Neural cell (in vitro differentiated cells): ENCODE data around the gene MAGI2. TPM values are rescaled to one million over a fixed set of nuclear protein-coding genes. Genes with fewer than 3 reads are reported as not detected.

Source experiments
- H2AFZ ChIP-seq: fragments of 200-600, 300-800 bp; sonication (generic), shearing (Covaris generic); 2 replicates; pipeline ENCODE4 v1.6.0; 2014; ENCODE audit warnings: low read depth, mild to moderate bottlenecking, antibody characterized with exemption, low read length, moderate library complexity
- H3F3A ChIP-seq: fragments of 200-600 bp; shearing (Covaris generic); 2 replicates; pipeline ENCODE4 v1.6.1; 2016; ENCODE audit warnings: mild to moderate bottlenecking, moderate library complexity, mixed read lengths, antibody characterized with exemption, low read length; ENCODE audit not compliant: insufficient read depth, poor library complexity, severe bottlenecking
- H3K27ac ChIP-seq: fragments of 200-600, 300-800 bp; sonication (generic), shearing (Covaris generic); 2 replicates; pipeline ENCODE4 v1.5.1; 2014; ENCODE audit warnings: mild to moderate bottlenecking, low read length, moderate library complexity
- H3K27me3 ChIP-seq: fragments of 300-800, 200-600 bp; sonication (generic), shearing (Covaris generic); 2 replicates; pipeline ENCODE4 v1.6.0; 2014; ENCODE audit warnings: mild to moderate bottlenecking, low read depth, low read length, moderate library complexity; ENCODE audit not compliant: insufficient read depth
- H3K36me3 ChIP-seq: fragments of 300-800, 200-600 bp; sonication (generic), shearing (Covaris generic); 2 replicates; pipeline ENCODE4 v1.5.1; 2014; ENCODE audit warnings: mild to moderate bottlenecking, antibody characterized with exemption, low read length, moderate library complexity; ENCODE audit not compliant: insufficient read depth
- H3K4me2 ChIP-seq: fragments of 300-800, 200-600 bp; sonication (generic), shearing (Covaris generic); 2 replicates; pipeline ENCODE4 v1.6.0; 2014; ENCODE audit warnings: mild to moderate bottlenecking, low read length
- H3K4me3 ChIP-seq: fragments of 300-800, 200-600 bp; sonication (generic), shearing (Covaris generic); 2 replicates; pipeline ENCODE4 v1.5.1; 2014; ENCODE audit warnings: mild to moderate bottlenecking, low read length, moderate library complexity
- H3K79me2 ChIP-seq: fragments of 200-600 bp; shearing (Covaris generic); replicated peaks from 2 replicates; pipeline ENCODE4 v1.6.0; 2014; ENCODE audit warnings: mild to moderate bottlenecking, low read length, moderate library complexity; ENCODE audit not compliant: insufficient read depth
- H3K9ac ChIP-seq: fragments of 300-800, 200-600 bp; sonication (generic), shearing (Covaris generic); 2 replicates; pipeline ENCODE4 v1.6.1; 2016; ENCODE audit warnings: mild to moderate bottlenecking, low read length, mixed read lengths
- H3K9me2 ChIP-seq: fragments of 200-600 bp; shearing (Covaris generic); 2 replicates; pipeline ENCODE4 v1.6.1; 2016; ENCODE audit warnings: mild to moderate bottlenecking, low read length, mixed read lengths; ENCODE audit not compliant: insufficient read depth
- H3K9me3 ChIP-seq: fragments of 200-600, 300-800 bp; sonication (generic), shearing (Covaris generic); 2 replicates; pipeline ENCODE4 v1.6.1; 2016; ENCODE audit warnings: mild to moderate bottlenecking, mixed run types, low read length, moderate library complexity, mixed read lengths
- H4K20me1 ChIP-seq: fragments of 200-600 bp; shearing (Covaris generic); 2 replicates; pipeline ENCODE4 v1.6.1; 2016; ENCODE audit warnings: mild to moderate bottlenecking, mixed run types; ENCODE audit not compliant: insufficient read depth
- EP300 ChIP-seq: fragments of 450-650 bp; conservative IDR thresholded peaks from 2 replicates; pipeline ENCODE4 v1.6.1; 2014; ENCODE audit warnings: antibody characterized with exemption, mild to moderate bottlenecking, moderate library complexity; ENCODE audit not compliant: poor library complexity, severe bottlenecking
- EZH2 ChIP-seq: fragments of 200-600, 300-800 bp; shearing (Covaris generic), sonication (generic); IDR thresholded peaks from 2 replicates; pipeline ENCODE4 v1.6.1; 2014; ENCODE audit warnings: antibody characterized with exemption, low read length, borderline replicate concordance, mild to moderate bottlenecking; ENCODE audit not compliant: insufficient read depth, poor library complexity, severe bottlenecking
- MXI1 ChIP-seq: fragments of 450-650 bp; conservative IDR thresholded peaks from 2 replicates; pipeline ENCODE4 v1.6.1; 2014; ENCODE audit warnings: antibody characterized with exemption, mild to moderate bottlenecking; ENCODE audit not compliant: poor library complexity, severe bottlenecking
- POLR2AphosphoS5 ChIP-seq: IDR thresholded peaks from 2 replicates; pipeline ENCODE4 v1.6.1; 2012
- RAD21 ChIP-seq: fragments of 450-650 bp; conservative IDR thresholded peaks from 2 replicates; pipeline ENCODE4 v1.6.1; 2014; ENCODE audit warnings: antibody characterized with exemption, mild to moderate bottlenecking, moderate library complexity
- SMC3 ChIP-seq: fragments of 450-650 bp; conservative IDR thresholded peaks from 2 replicates; pipeline ENCODE4 v1.6.1; 2014; ENCODE audit warnings: antibody characterized with exemption, mild to moderate bottlenecking, moderate library complexity; ENCODE audit not compliant: poor library complexity
- TAF1 ChIP-seq: IDR thresholded peaks from 2 replicates; pipeline ENCODE4 v1.6.1; 2012; ENCODE audit warnings: low read depth
- polyA plus RNA-seq: library from polyadenylated mRNA; depleted of rRNA; stranded (reverse); fragments of >200 nt; gene quantifications from 2 replicates; pipeline ENCODE4 v1.2.3, GENCODE V29; 2014
- TF ChIP-seq, protein P1 (sequence below): fragments of 450-650 bp; IDR thresholded peaks from 2 replicates; pipeline ENCODE4 v1.5.1; 2014; ENCODE audit warnings: antibody characterized with exemption, mild to moderate bottlenecking, moderate library complexity; ENCODE audit not compliant: poor library complexity, severe bottlenecking
- TF ChIP-seq, protein P2 (sequence below): IDR thresholded peaks from 2 replicates; pipeline ENCODE4 v1.6.1; 2012; ENCODE audit warnings: borderline replicate concordance

The MAGI2 gene
- polyA plus RNA-seq, 1 donor from 2014 or later = 19.3 TPM

DNA sequence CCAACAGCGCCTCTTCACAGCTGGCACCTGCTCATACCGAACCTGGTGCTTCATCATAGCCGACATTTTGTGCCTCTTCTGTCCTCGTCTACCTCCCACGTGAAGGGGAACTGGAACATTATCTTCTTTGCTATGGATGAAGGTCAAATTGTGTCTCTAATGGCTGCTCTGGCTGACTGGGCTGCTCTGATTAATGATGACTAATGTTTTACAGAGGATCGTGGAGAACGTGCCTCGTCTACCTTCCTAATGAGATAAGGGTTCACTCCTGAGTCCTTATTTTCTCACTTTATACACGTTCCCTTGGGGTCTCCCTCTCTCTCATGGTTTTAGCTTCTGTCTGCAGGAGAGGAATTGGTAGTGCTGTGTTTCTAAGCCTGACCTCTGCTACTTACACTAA, 1234.6 kb downstream of the MAGI2 start:
- H3K9me3 ChIP-seq = no peaks in the 10 kb centered on the region

DNA sequence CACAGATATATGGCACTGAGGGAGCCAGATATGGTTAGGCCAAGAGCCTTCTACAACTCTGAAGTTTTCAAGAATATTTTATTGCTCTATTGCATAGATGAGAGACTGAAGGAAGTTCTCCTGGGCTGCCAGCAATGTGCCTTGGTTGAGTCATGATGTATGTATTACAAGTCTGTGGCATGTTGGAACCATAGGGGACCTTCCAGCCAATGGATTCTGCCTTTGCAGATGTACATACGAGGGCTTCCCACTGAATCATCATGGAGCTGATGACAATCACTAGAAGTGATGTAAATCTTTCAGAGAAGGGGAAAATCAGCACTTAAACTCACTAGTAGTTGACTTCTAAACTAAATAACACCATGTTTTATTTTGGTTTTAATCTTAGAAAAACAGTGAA, 1235.4 kb downstream of the MAGI2 start:
- Histone ChIP-seq H3K27me3 (no peaks in the 10 kb centered on the region), H3K9ac (no peak overlapping the region), H3K79me2 (no peaks in the 10 kb centered on the region), H3K36me3 (no peaks in the 10 kb centered on the region), H3K4me2 (no peak overlapping the region), H3K27ac (no peak overlapping the region), H3K4me3 (no peak overlapping the region), H3K9me2 (no peaks in the 10 kb centered on the region), H2AFZ (no peak overlapping the region), H3K9me3 (no peaks in the 10 kb centered on the region), H3F3A (no peaks in the 10 kb centered on the region), H4K20me1 (no peaks in the 10 kb centered on the region)
- TF ChIP-seq POLR2AphosphoS5 = no peak

More for the DNA sequence above, 1234.6 kb downstream of the MAGI2 start:
- no peak overlapping the region for H3K9ac ChIP-seq
- no peaks in the 10 kb centered on the region for H3K79me2 ChIP-seq
- H3K4me3 ChIP-seq = no peak overlapping the region
- TF ChIP-seq, protein P1, sequence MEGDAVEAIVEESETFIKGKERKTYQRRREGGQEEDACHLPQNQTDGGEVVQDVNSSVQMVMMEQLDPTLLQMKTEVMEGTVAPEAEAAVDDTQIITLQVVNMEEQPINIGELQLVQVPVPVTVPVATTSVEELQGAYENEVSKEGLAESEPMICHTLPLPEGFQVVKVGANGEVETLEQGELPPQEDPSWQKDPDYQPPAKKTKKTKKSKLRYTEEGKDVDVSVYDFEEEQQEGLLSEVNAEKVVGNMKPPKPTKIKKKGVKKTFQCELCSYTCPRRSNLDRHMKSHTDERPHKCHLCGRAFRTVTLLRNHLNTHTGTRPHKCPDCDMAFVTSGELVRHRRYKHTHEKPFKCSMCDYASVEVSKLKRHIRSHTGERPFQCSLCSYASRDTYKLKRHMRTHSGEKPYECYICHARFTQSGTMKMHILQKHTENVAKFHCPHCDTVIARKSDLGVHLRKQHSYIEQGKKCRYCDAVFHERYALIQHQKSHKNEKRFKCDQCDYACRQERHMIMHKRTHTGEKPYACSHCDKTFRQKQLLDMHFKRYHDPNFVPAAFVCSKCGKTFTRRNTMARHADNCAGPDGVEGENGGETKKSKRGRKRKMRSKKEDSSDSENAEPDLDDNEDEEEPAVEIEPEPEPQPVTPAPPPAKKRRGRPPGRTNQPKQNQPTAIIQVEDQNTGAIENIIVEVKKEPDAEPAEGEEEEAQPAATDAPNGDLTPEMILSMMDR = no peak
- TF ChIP-seq EP300 (no peak), POLR2AphosphoS5 (no peak), RAD21 (no peak), SMC3 (no peak), TAF1 (no peak), EZH2 (no peak), MXI1 (no peak)
- TF ChIP-seq, protein P2, sequence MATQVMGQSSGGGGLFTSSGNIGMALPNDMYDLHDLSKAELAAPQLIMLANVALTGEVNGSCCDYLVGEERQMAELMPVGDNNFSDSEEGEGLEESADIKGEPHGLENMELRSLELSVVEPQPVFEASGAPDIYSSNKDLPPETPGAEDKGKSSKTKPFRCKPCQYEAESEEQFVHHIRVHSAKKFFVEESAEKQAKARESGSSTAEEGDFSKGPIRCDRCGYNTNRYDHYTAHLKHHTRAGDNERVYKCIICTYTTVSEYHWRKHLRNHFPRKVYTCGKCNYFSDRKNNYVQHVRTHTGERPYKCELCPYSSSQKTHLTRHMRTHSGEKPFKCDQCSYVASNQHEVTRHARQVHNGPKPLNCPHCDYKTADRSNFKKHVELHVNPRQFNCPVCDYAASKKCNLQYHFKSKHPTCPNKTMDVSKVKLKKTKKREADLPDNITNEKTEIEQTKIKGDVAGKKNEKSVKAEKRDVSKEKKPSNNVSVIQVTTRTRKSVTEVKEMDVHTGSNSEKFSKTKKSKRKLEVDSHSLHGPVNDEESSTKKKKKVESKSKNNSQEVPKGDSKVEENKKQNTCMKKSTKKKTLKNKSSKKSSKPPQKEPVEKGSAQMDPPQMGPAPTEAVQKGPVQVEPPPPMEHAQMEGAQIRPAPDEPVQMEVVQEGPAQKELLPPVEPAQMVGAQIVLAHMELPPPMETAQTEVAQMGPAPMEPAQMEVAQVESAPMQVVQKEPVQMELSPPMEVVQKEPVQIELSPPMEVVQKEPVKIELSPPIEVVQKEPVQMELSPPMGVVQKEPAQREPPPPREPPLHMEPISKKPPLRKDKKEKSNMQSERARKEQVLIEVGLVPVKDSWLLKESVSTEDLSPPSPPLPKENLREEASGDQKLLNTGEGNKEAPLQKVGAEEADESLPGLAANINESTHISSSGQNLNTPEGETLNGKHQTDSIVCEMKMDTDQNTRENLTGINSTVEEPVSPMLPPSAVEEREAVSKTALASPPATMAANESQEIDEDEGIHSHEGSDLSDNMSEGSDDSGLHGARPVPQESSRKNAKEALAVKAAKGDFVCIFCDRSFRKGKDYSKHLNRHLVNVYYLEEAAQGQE = no peak
- no peaks in the 10 kb centered on the region for H3K9me2 ChIP-seq
- H2AFZ ChIP-seq = no peak overlapping the region
- no peaks in the 10 kb centered on the region for H3K27me3 ChIP-seq
- H3K27ac ChIP-seq = no peak overlapping the region
- H3K4me2 ChIP-seq = no peak overlapping the region
- no peaks in the 10 kb centered on the region for H3K36me3 ChIP-seq
- H4K20me1 ChIP-seq = no peaks in the 10 kb centered on the region
- H3F3A ChIP-seq = no peaks in the 10 kb centered on the region

DNA sequence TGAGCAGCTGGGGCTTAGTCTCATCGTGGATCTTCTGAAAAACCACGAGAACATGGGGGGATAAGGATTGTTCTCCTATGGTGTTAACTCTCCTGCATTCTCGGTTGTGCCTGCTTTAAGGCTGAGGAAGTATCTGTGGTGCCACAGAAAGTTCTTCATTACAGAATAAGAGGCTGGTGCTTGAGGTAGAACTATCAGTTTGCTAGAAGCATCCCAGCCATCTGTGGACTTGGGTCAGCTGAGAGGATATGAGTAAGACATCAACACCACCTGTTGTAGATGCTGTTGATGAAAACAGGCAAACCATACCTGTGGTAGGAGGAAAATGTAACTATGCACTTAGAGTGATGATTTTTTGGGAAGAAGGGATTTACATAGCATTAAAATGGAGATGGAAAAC, 1238.3 kb downstream of the MAGI2 start:
- H3K9me3 ChIP-seq = no peaks in the 10 kb centered on the region
- H3K79me2 ChIP-seq = no peaks in the 10 kb centered on the region
- no peak overlapping the region for H2AFZ ChIP-seq
- H3K9ac ChIP-seq = no peak overlapping the region
- H3K4me3 ChIP-seq = no peak overlapping the region
- H3K36me3 ChIP-seq = no peaks in the 10 kb centered on the region
- H3K27ac ChIP-seq = no peak overlapping the region
- no peaks in the 10 kb centered on the region for H3F3A ChIP-seq
- H3K4me2 ChIP-seq = no peak overlapping the region
- H4K20me1 ChIP-seq = no peaks in the 10 kb centered on the region
- no peaks in the 10 kb centered on the region for H3K27me3 ChIP-seq
- TF ChIP-seq SMC3 (no peak), EP300 (no peak), TAF1 (no peak), RAD21 (no peak), MXI1 (no peak), POLR2AphosphoS5 (no peak), EZH2 (no peak)
- TF ChIP-seq, protein P1 = no peak
- TF ChIP-seq, protein P2 = no peak
- H3K9me2 ChIP-seq = no peaks in the 10 kb centered on the region
